K562 (cell line): ENCODE results near the gene CPPED1. TPM values are rescaled to one million over a fixed set of nuclear protein-coding genes. Genes with fewer than 3 reads are reported as not detected.

Experiments used
- ATAC-seq: fragments of 200-7000 bp; cut with Tn5 transposase; 3 replicates; pipeline ENCODE4 v1.9.1; 2020; ENCODE audit warnings: moderate library complexity
- BruUV-seq: library from RNA; stranded (reverse); fragments of 400-500 nt; replicated peaks from 2 replicates; lab custom pipeline; 2021; lab: Mats Ljungman, UMichigan
- CTCF ChIA-PET: fragments of 300-600 bp; formaldehyde crosslinking; extraction: SDS; loops from one replicate; lab custom pipeline; 2021; ENCODE audit warnings: low intra/inter-chr PET ratio; lab: Yijun Ruan, JAX
- POLR2A ChIA-PET: fragments of 300-600, 350-650 bp; sonication (Branson Sonifier 250); formaldehyde crosslinking; extraction: SDS; loops from one replicate; lab custom pipeline; 2021; ENCODE audit warnings: antibody characterized with exemption, inconsistent platforms; lab: Yijun Ruan, JAX
- DNase-seq, 4 experiments: peaks; one replicate each; pipeline versions ENCODE4 v3.0.0 to v3.0.0-alpha.2; 2011 to 2018; ENCODE audit warnings: low spot score in 3 of 4, mixed read lengths in 3 of 4; ENCODE audit errors: extremely low read depth in 1 of 4
- FAIRE-seq: peaks from 2 replicates; lab custom pipeline; 2011; peaks lifted over from hg19 to GRCh38; lab: Jason Lieb, UNC
- H2AFZ ChIP-seq: 2 replicates; pipeline ENCODE4 v1.6.0; 2011; ENCODE audit warnings: low read depth, low read length, control low read depth, inconsistent platforms
- H3K27ac ChIP-seq: fragments of 200-600 bp; 3 replicates; pipeline ENCODE4 v1.8.0; 2011; ENCODE audit warnings: low read depth, mild to moderate bottlenecking, control low read depth, inconsistent platforms, low read length, moderate library complexity, mixed read lengths; ENCODE audit errors: extremely low read depth
- H3K27me3 ChIP-seq, 2 experiments: fragments of 300-600 bp in 1 of 2; 2 replicates in 1 of 2; 3 replicates in 1 of 2; pipeline versions ENCODE4 v1.6.0 to v1.8.0; 2011; ENCODE audit warnings: inconsistent platforms in 2 of 2, low read length in 2 of 2, mild to moderate bottlenecking in 1 of 2, mixed read lengths in 1 of 2, moderate library complexity in 1 of 2; ENCODE audit not compliant: control insufficient read depth in 2 of 2, insufficient read depth in 2 of 2
- H3K36me3 ChIP-seq: fragments of 300-600 bp; 3 replicates; pipeline ENCODE4 v1.8.0; 2011; ENCODE audit warnings: mild to moderate bottlenecking, low read length, inconsistent platforms; ENCODE audit not compliant: control insufficient read depth, insufficient read depth
- H3K4me1 ChIP-seq, 2 experiments: fragments of 200-600 bp in 1 of 2; replicated peaks in 1 of 2; 2 replicates in 1 of 2; 3 replicates in 1 of 2; pipeline versions ENCODE4 v1.5.1 to v1.8.0; 2011; ENCODE audit warnings: inconsistent platforms in 2 of 2, low read length in 2 of 2, mild to moderate bottlenecking in 1 of 2, mixed read lengths in 1 of 2, moderate library complexity in 1 of 2; ENCODE audit not compliant: control insufficient read depth in 2 of 2, insufficient read depth in 2 of 2
- H3K4me2 ChIP-seq: 2 replicates; pipeline ENCODE4 v1.6.1; 2011; ENCODE audit warnings: low read length, control low read depth, inconsistent platforms, mixed read lengths; ENCODE audit not compliant: insufficient read depth
- H3K4me3 ChIP-seq: fragments of 200-600 bp; sonication (generic), shearing (Covaris generic); 2 replicates; pipeline ENCODE4 v1.5.1; 2016; ENCODE audit warnings: control low read depth, inconsistent platforms
- H3K79me2 ChIP-seq: fragments of 200-600 bp; 3 replicates; pipeline ENCODE4 v1.8.0; 2011; ENCODE audit warnings: low read length, inconsistent platforms; ENCODE audit not compliant: control insufficient read depth, insufficient read depth
- H3K9ac ChIP-seq, 2 experiments: 2 replicates each; pipeline versions ENCODE4 v1.6.0 to v1.6.1; 2011; ENCODE audit warnings: low read depth in 2 of 2, low read length in 2 of 2, control low read depth in 1 of 2, inconsistent platforms in 1 of 2, mild to moderate bottlenecking in 1 of 2, mixed read lengths in 1 of 2; ENCODE audit not compliant: insufficient read depth in 1 of 2
- H3K9me1 ChIP-seq: one replicate; pipeline ENCODE4 v1.6.0; 2011; ENCODE audit warnings: inconsistent platforms, mild to moderate bottlenecking, low read length, moderate library complexity; ENCODE audit not compliant: control insufficient read depth, insufficient read depth
- H3K9me3 ChIP-seq: replicated peaks from 2 replicates; pipeline ENCODE4 v1.5.1; 2011; ENCODE audit warnings: low read depth, low read length, inconsistent platforms; ENCODE audit not compliant: control insufficient read depth, insufficient read depth
- H4K20me1 ChIP-seq: replicated peaks from 2 replicates; pipeline ENCODE4 v1.6.1; 2011; ENCODE audit warnings: low read length, inconsistent platforms, mixed read lengths; ENCODE audit not compliant: control insufficient read depth, insufficient read depth
- SMARCE1 ChIP-seq: fragments of 450-650 bp; IDR thresholded peaks from 2 replicates; pipeline ENCODE4 v1.7.1; 2016; ENCODE audit warnings: mild to moderate bottlenecking
- STAT5B ChIP-seq: fragments of 250-450 bp; sonication (Bioruptor Pico); IDR thresholded peaks from 2 replicates; pipeline ENCODE4 v1.8.0; 2021; ENCODE audit warnings: mild to moderate bottlenecking, inconsistent platforms
- ZBTB34 ChIP-seq: fragments of 250-450 bp; sonication (Bioruptor Pico); IDR thresholded peaks from 2 replicates; pipeline ENCODE4 v1.8.0; 2021; ENCODE audit warnings: mild to moderate bottlenecking, moderate library complexity
- ZNF384 ChIP-seq: IDR thresholded peaks from 2 replicates; pipeline ENCODE4 v1.6.1; 2012; ENCODE audit warnings: low read depth, low read length, improper control_type of control experiment
- ZNF398 ChIP-seq: fragments of 250-450 bp; sonication (Bioruptor Pico); IDR thresholded peaks from 2 replicates; pipeline ENCODE4 v1.8.0; 2021; ENCODE audit warnings: moderate library complexity, mild to moderate bottlenecking, inconsistent platforms
- WGBS: fragments of 100-300 bp; shearing (Covaris generic); methylation state at CpG from one replicate; pipeline ENCODE4 v1.1.6; 2016; ENCODE audit warnings: low coverage, mixed read lengths; ENCODE audit not compliant: insufficient coverage; ENCODE audit errors: missing lambda C conversion rate; 5-methylcytosine and 5-hydroxymethylcytosine counted together
- in situ Hi-C: fragments of 300-500 bp; cut with MboI; formaldehyde crosslinking; loops from 4 replicates; pipeline ENCODE4 v1.15.0; 2018; ENCODE audit warnings: inconsistent platforms, mixed read lengths
- intact Hi-C: fragments of 100-400 bp; cut with micrococcal nuclease; formaldehyde crosslinking; loops from 2 replicates; pipeline ENCODE4 v1.14.2; 2022
- polyA plus RNA-seq, 8 experiments: library from polyadenylated mRNA; depleted of rRNA in 4 of 8; stranded (reverse) in 5 of 8; unstranded in 3 of 8; fragments of >200 nt; fragmentation: Nextera tagmentation in 2 of 8; fragmentation: Illumina TruSeq in 1 of 8; extraction: Ambion mirVana in 2 of 8; extraction: Trizol in 1 of 8; gene quantifications; 2 replicates each; pipeline versions ENCODE4 v1.2.1 to v1.2.3, GENCODE V29; 2011 to 2014; ENCODE audit warnings: inconsistent platforms in 1 of 8, missing spikeins in 1 of 8
- total RNA-seq, 7 experiments: library from RNA; depleted of rRNA in 6 of 7; stranded (reverse); fragments of >200 nt in 6 of 7; fragmentation: Illumina TruSeq in 2 of 7; extraction: Trizol in 2 of 7; gene quantifications; 2 replicates each; pipeline versions ENCODE4 v1.2.1 to v1.2.3, GENCODE V29; 2011 to 2021; ENCODE audit warnings: low replicate concordance in 1 of 7
- TF ChIP-seq, protein P1 (sequence below), 2 experiments: IDR thresholded peaks in 1 of 2; conservative IDR thresholded peaks in 1 of 2; 2 replicates each; pipeline ENCODE4 v1.6.1; 2016; ENCODE audit warnings: low read depth in 2 of 2, mild to moderate bottlenecking in 1 of 2, missing compliant biosample characterization in 1 of 2, missing genetic modification characterization in 1 of 2, moderate library complexity in 1 of 2
- TF ChIP-seq, protein P2 (sequence below): fragments of 450-650 bp; IDR thresholded peaks from 2 replicates; pipeline ENCODE4 v1.6.1; 2016; ENCODE audit warnings: antibody characterized with exemption

Gene CPPED1
- total and polyA plus RNA-seq, 9 of the 15 experiments (the other 6 are each of a cell fraction or from before 2014, with no cell fraction given) = 7.5 to 25.7 (median 16.9) TPM

- H3K27ac ChIP-seq = no peak overlapping the region
- no peaks in the 10 kb centered on the region for H3K27me3 ChIP-seq
- ChIA-PET CTCF (no interaction called here), POLR2A (interaction anchor here (0.6 kb wide), 1 partner anchor 87 kb away, joined by 3 read pairs; no protein-coding TSS in a partner anchor)
- H3K36me3 ChIP-seq = no peaks in the 10 kb centered on the region
- ATAC-seq (no peak), DNase-seq (no peak), FAIRE-seq (no peak)
- WGBS = 8% methylated on average over 1 of the region's 1 CpG
- no peaks in the 10 kb centered on the region for H4K20me1 ChIP-seq
- no TSS peak for BruUV-seq
- no peak for TF ChIP-seq ZNF384
- in situ Hi-C loops = no loop called here
- no peaks in the 10 kb centered on the region for H3K4me1 ChIP-seq
- intact Hi-C loops = no loop called here
- no peaks in the 10 kb centered on the region for H3K79me2 ChIP-seq
- no peak overlapping the region for H3K4me2 ChIP-seq
- no peak overlapping the region for H2AFZ ChIP-seq
- H3K9me1 ChIP-seq = no peaks in the 10 kb centered on the region
- H3K9ac ChIP-seq = no peak overlapping the region
- no peak overlapping the region for H3K4me3 ChIP-seq
- H3K9me3 ChIP-seq = no peaks in the 10 kb centered on the region
Observed at GRCh38 chr16:12709807-12710206, 93.9 kb downstream of the CPPED1 start.

DNA sequence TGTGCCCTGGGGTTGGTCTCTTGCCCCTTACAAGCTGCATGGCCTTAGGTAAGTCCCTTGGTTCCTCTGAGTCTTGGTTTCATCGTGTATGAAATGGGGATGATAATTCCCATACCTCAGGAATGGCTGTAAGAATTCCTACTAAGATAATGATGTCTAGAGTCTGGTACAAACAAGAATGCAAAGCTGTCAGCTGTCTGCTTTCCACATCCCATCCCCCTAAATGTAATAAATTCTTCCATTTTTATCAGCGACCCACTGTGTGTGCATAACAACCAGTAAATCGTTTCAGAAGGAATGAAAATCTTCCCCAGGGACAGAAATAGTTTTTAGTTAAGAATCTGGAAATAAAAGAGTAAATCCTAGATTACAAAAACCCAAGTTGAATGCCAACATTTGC lies 95.4 kb downstream of the CPPED1 start:
- Histone ChIP-seq H3K79me2 (no peaks in the 10 kb centered on the region), H3K4me3 (no peak overlapping the region), H3K9ac (no peak overlapping the region), H3K4me2 (no peak overlapping the region), H2AFZ (no peak overlapping the region), H3K27me3 (no peaks in the 10 kb centered on the region), H3K36me3 (0 out of 3 replicates have a peak, but pooled peaks cover 2% of the 10 kb centered on the region), H3K9me3 (no peaks in the 10 kb centered on the region), H3K27ac (no peak overlapping the region), H4K20me1 (no peaks in the 10 kb centered on the region), H3K9me1 (peaks cover 4% of the 10 kb centered on the region), H3K4me1 (no peaks in the 10 kb centered on the region; a peak in 1 of 5 replicates)
- ATAC-seq = no peak
- ChIA-PET CTCF (no interaction called here), POLR2A (no interaction called here)
- in situ Hi-C loops (no loop called here), intact Hi-C loops (no loop called here)
- FAIRE-seq = no peak
- DNase-seq = no peak
- no TSS peak for BruUV-seq
- WGBS = 44% methylated on average over 3 of the region's 3 CpGs
- TF ChIP-seq, protein P1, sequence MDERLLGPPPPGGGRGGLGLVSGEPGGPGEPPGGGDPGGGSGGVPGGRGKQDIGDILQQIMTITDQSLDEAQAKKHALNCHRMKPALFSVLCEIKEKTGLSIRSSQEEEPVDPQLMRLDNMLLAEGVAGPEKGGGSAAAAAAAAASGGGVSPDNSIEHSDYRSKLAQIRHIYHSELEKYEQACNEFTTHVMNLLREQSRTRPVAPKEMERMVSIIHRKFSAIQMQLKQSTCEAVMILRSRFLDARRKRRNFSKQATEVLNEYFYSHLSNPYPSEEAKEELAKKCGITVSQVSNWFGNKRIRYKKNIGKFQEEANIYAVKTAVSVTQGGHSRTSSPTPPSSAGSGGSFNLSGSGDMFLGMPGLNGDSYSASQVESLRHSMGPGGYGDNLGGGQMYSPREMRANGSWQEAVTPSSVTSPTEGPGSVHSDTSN (CRISPR knock-in tag; IDR thresholded peaks at IDR 0.05; ENCODE audit: low read depth) = no peak
- TF ChIP-seq, protein P1 (tag; conservative IDR thresholded peaks at IDR 0.05; ENCODE audit: low read depth) = no peak
- TF ChIP-seq SMARCE1 = no peak
- TF ChIP-seq, protein P2, sequence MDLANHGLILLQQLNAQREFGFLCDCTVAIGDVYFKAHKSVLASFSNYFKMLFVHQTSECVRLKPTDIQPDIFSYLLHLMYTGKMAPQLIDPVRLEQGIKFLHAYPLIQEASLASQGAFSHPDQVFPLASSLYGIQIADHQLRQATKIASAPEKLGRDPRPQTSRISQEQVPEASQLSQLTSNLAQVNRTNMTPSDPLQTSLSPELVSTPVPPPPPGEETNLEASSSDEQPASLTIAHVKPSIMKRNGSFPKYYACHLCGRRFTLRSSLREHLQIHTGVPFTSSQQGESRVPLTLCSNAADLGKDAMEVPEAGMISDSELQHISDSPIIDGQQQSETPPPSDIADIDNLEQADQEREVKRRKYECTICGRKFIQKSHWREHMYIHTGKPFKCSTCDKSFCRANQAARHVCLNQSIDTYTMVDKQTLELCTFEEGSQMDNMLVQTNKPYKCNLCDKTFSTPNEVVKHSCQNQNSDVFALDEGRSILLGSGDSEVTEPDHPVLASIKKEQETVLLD = no peak
- TF ChIP-seq ZNF398 (CRISPR knock-in tag) = no peak
- TF ChIP-seq ZBTB34 (CRISPR knock-in tag) = no peak
- no peak for TF ChIP-seq STAT5B (CRISPR knock-in tag)
